ENCODE data around the gene CHST9. TPM values are rescaled to one million over a fixed set of nuclear protein-coding genes. Genes with fewer than 3 reads are reported as not detected.

The CHST9 gene
- total and polyA plus RNA-seq, 2 donors (not counting 3 experiments of a cell fraction or from before 2014, with no cell fraction given) = not detected

- H3K4me2 ChIP-seq (ENCODE audit: insufficient read depth, low read length) = no peak overlapping the region
- intact Hi-C loops (cut with micrococcal nuclease) (no loop called here), dilution Hi-C loops (cut with MboI; ENCODE audit: extremely low pct_ligation_motif_present, low sequenced_read_pairs) (no loop called here)
- no TSS peak for BruUV-seq (replicated peaks)
- TF ChIP-seq JUN (IDR thresholded peaks at IDR 0.05; ENCODE audit: borderline replicate concordance, insufficient read depth, insufficient read length, low read depth) = no peak
- DNase-seq (ENCODE audit: low read depth, low spot score) (no peak), FAIRE-seq (no peak)
- no peaks in the 10 kb centered on the region for H3K36me3 ChIP-seq (ENCODE audit: control insufficient read depth in 2 of 2, extremely low read depth in 1 of 2, insufficient read depth in 2 of 2, low read length in 2 of 2)
- H4K20me1 ChIP-seq (replicated peaks; ENCODE audit: control insufficient read depth, extremely low read depth, insufficient read depth, low read length) = no peaks in the 10 kb centered on the region
- no peaks in the 10 kb centered on the region for H3K79me2 ChIP-seq (ENCODE audit: control insufficient read depth, insufficient read depth, low read length)
- H3K4me3 ChIP-seq (replicated peaks in 1 of 3; ENCODE audit: insufficient read depth in 1 of 3, low read depth in 1 of 3, low read length in 3 of 3) = no peak overlapping the region
- ChIA-PET CTCF (no interaction called here), POLR2A (no interaction called here)
- no peak overlapping the region for H3K9ac ChIP-seq (replicated peaks; ENCODE audit: extremely low read depth, insufficient read depth, low read length)
- no peaks in the 10 kb centered on the region for H3K4me1 ChIP-seq (ENCODE audit: control insufficient read depth, extremely low read depth, insufficient read depth, low read length)
- H2AFZ ChIP-seq (ENCODE audit: low read depth, low read length) = no peak overlapping the region
- H3K27me3 ChIP-seq (ENCODE audit: control insufficient read depth in 2 of 2, insufficient read depth in 2 of 2, low read length in 2 of 2) = no peaks in the 10 kb centered on the region
- H3K9me1 ChIP-seq (replicated peaks; ENCODE audit: control insufficient read depth, extremely low read depth, insufficient read depth, low read length) = no peaks in the 10 kb centered on the region
- H3K27ac ChIP-seq (ENCODE audit: insufficient read depth, low read depth, low read length) = no peak overlapping the region
- no peaks in the 10 kb centered on the region for H3K9me3 ChIP-seq (replicated peaks; ENCODE audit: control insufficient read depth, insufficient read depth, low read length)
These were observed 174.3 kb downstream of the CHST9 start for GRCh38 chr18:27010784-27011183.

GRCh38 chr18:27009293-27009692 lies 175.8 kb downstream of the CHST9 start:
- FAIRE-seq (no peak), DNase-seq (ENCODE audit: low read depth, low spot score) (no peak)
- H3K36me3 ChIP-seq (ENCODE audit: control insufficient read depth in 2 of 2, extremely low read depth in 1 of 2, insufficient read depth in 2 of 2, low read length in 2 of 2) = no peaks in the 10 kb centered on the region
- H3K79me2 ChIP-seq (ENCODE audit: control insufficient read depth, insufficient read depth, low read length) = no peaks in the 10 kb centered on the region
- no peaks in the 10 kb centered on the region for H3K9me3 ChIP-seq (replicated peaks; ENCODE audit: control insufficient read depth, insufficient read depth, low read length)
- no peak overlapping the region for H3K4me2 ChIP-seq (ENCODE audit: insufficient read depth, low read length)
- dilution Hi-C loops (cut with MboI; ENCODE audit: extremely low pct_ligation_motif_present, low sequenced_read_pairs) (no loop called here), intact Hi-C loops (cut with micrococcal nuclease) (loop anchor here (10.0 kb wide), 1 partner anchor 384 kb away; no protein-coding TSS in a partner anchor)
- H3K9me1 ChIP-seq (replicated peaks; ENCODE audit: control insufficient read depth, extremely low read depth, insufficient read depth, low read length) = no peaks in the 10 kb centered on the region
- no peaks in the 10 kb centered on the region for H4K20me1 ChIP-seq (replicated peaks; ENCODE audit: control insufficient read depth, extremely low read depth, insufficient read depth, low read length)
- H2AFZ ChIP-seq (ENCODE audit: low read depth, low read length) = no peak overlapping the region
- CTCF ChIA-PET = no interaction called here
- no peaks in the 10 kb centered on the region for H3K27me3 ChIP-seq (ENCODE audit: control insufficient read depth in 2 of 2, insufficient read depth in 2 of 2, low read length in 2 of 2)
- no peak for TF ChIP-seq EZH2 (IDR thresholded peaks at IDR 0.05; ENCODE audit: borderline replicate concordance, low read depth, low read length, severe bottlenecking)
- no peak for TF ChIP-seq MAX (IDR thresholded peaks at IDR 0.05; ENCODE audit: insufficient read depth, insufficient read length)
- TF ChIP-seq JUN (IDR thresholded peaks at IDR 0.05; ENCODE audit: borderline replicate concordance, insufficient read depth, insufficient read length, low read depth) = no peak
- no peak for TF ChIP-seq POLR2AphosphoS5 (IDR thresholded peaks at IDR 0.05; ENCODE audit: insufficient read depth, low read depth, low read length)
- no peak for TF ChIP-seq CTCF (IDR thresholded peaks at IDR 0.05; ENCODE audit: extremely low read depth in 1 of 2, insufficient read depth in 1 of 2, low read depth in 1 of 2, low read length in 2 of 2)
- no peak for TF ChIP-seq MYC (IDR thresholded peaks at IDR 0.05; ENCODE audit: low read depth, low read length)
- no peak for TF ChIP-seq FOS (IDR thresholded peaks at IDR 0.05; ENCODE audit: borderline replicate concordance, insufficient read depth, low read length)
- TF ChIP-seq GATA2 (IDR thresholded peaks at IDR 0.05; ENCODE audit: insufficient read depth, insufficient read length, low read depth, low read length) = no peak
- TF ChIP-seq POLR2A (IDR thresholded peaks at IDR 0.05; ENCODE audit: low read depth, low read length) = no peak
- no TSS peak for BruUV-seq (replicated peaks)
- no peak overlapping the region for H3K27ac ChIP-seq (ENCODE audit: insufficient read depth, low read depth, low read length)
- no peak overlapping the region for H3K9ac ChIP-seq (replicated peaks; ENCODE audit: extremely low read depth, insufficient read depth, low read length)
- POLR2A ChIA-PET = no interaction called here
- no peaks in the 10 kb centered on the region for H3K4me1 ChIP-seq (ENCODE audit: control insufficient read depth, extremely low read depth, insufficient read depth, low read length)
- no peak overlapping the region for H3K4me3 ChIP-seq (replicated peaks in 1 of 3; ENCODE audit: insufficient read depth in 1 of 3, low read depth in 1 of 3, low read length in 3 of 3)

Measured in endothelial cell of umbilical vein (primary cell).